Effector CD4-positive, alpha-beta T cell (primary cell): ENCODE results near the gene DRD2.

Experiments
- DNase-seq: peaks from one replicate; pipeline ENCODE4 v3.0.0-alpha.2; 2020

Gene DRD2

GRCh38 chr11:113440816-113441215 lies 34.4 kb downstream of the DRD2 start:
- DNase-seq, result no peak

DNA sequence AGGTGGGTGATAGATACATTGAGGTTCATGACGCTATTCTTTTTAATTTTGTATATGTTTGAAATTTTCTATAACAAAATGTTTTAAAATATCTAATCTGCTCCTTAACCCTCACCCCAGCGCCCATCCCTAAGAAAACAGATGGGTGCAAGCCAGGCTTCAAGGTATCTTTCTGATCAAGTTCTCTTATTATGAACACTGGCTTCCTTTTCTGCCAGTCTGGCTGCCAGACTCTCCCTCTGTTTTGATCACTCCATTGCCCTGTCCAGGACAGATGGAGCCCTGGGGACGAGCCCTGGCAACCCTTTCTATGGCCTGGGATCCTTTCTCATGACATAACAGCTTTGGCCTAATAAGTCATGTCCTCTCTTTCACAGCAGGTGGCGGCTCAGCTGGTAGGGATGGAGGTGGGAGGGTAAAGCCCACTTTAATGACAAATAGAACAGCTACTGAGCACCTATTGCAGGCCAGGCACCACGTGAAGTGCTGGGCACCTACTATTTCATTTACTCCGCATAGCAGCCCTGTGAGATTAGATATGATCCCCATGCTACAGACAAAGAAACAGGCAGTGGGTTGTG lies 38.4 kb downstream of the DRD2 start:
- no peak for DNase-seq

- DNase-seq, result no peak
Measured at GRCh38 chr11:113435190-113435968, 39.8 kb downstream of the DRD2 start.

DNA sequence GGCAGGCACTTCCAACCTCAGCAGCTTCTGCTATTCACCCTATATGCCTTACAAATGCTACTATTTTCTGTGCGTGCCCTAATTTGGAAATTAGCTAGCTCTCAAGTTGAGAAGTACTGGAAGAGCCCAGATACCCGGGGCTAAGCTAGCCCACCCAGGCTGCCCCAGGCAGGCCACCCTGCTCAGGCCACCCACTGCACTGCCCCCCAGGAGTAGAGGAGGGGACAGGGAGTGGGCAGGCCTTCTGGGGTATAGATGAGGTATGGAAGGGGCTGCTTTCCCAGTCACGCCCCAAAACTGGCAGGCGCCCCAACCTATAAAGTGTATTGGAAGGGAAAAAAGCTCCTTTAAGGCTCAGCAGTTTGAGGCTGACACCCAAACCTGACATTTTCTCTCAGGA lies 43.5 kb downstream of the DRD2 start:
- DNase-seq, result no peak

DNA sequence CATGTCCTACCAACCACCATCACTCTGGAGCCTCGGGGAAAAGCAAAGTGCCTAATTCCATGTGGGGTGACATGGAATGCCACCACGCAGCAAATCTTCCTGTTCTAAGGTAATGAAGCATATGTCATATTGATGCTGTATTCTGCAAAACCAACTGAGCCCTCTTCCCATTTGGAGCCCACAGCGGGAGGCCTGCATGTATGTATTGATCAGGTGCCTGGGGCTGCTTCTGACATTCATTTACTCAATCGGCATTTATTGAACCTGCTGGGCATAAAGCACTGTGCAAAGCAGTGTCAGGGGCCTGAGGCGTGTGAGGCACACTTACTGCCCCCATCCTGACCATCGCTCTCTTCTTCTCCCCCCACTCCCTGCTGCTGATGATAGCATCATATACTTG lies 48.5 kb downstream of the DRD2 start:
- DNase-seq, result no peak

GRCh38 chr11:113420808-113421207 lies 54.4 kb downstream of the DRD2 start:
- no peak for DNase-seq

GRCh38 chr11:113419454-113420003 lies 55.7 kb downstream of the DRD2 start:
- DNase-seq, result no peak

- DNase-seq, result no peak
Measured at GRCh38 chr11:113417428-113417827, 57.8 kb downstream of the DRD2 start.

DNA sequence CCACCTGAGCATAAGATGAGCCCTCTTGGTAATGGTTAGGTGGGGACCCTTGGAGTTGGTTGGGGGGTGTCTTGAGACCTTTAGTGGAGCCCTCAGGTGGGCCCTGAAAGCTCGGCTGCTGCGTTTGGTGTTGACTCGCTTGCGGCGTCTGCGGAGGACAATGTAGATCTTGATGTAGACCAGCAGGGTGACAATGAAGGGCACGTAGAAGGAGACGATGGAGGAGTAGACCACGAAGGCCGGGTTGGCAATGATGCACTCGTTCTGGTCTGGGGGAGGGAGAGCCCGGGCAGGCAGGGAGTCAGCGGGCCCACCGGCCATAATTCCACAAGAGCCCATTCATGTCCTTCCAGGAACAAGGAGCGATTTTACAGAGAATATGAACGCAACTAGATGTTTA lies 59.9 kb downstream of the DRD2 start:
- no peak for DNase-seq

- no peak for DNase-seq
Measured at GRCh38 chr11:113412675-113413074, 62.5 kb downstream of the DRD2 start.

DNA sequence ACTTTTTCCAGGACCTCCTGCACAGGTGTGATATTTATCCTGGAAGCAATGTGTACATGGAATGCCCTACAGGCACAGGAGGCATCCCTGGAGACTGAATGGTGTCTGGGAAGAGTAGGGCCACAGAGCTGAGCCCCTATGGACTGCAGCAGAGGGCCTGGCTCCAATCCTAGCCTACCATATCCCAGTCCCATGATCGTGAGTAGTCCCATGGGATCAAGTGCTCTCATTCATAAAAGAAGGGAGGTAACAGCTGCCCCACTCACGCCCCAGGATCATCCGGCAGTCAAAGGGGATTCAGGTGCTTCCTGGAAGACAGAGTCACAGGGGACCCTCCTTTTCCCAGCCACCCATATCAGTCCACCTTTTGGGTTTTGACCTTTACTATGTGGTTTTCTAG lies 63.7 kb downstream of the DRD2 start:
- no peak for DNase-seq

DNA sequence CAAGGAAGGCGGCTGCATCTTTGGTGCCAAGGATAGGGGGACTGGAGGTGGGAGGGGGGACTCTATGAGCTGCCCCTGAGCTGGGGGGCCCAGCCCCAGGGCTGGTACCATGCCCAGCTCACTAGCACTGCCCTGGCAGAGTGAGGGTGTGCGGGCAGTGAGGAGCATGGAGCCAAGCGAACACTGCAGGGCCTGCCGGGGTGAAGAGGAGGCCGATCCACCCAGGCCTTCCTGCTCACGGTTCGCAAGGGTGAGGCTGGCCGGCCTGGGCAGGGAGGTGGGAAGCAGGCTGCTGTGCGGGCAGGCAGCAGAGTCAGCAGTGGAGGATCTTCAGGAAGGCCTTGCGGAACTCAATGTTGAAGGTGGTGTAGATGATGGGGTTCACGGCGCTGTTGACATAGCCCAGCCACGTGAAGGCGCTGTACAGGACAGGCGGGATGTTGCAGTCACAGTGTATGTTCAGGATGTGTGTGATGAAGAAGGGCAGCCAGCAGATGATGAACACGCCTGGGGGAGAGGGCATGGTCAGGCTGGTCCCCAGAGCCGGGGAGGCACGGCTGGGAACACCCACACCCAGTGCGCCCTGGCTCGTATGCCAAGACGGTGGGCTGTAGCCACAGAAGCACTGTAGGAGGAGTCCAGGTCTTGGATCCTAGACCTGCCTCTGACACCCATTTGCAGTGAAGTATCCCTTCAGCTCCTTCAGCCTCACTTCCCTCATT lies 64.6 kb downstream of the DRD2 start:
- no peak for DNase-seq

DNA sequence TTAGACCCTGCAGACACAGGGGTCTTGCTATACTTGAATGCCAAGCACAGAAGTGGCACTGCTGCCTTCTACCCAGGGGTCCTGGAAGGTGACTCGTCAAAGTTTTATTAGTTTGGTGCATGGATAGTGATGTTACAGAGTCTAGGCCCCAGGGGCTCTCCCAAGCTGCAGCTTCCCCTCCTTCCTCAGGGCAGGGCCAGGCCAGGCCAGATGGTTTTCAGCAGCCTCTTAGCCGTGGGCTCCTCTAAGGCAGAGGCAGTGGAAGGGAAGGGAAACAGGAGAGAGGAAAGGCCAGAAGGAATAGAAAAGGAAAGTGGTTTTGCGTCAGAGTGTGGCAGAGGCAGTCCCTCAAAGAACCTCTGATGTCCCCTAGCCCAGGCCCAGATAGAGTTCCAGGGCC lies 65.7 kb downstream of the DRD2 start:
- DNase-seq, result no peak

DNA sequence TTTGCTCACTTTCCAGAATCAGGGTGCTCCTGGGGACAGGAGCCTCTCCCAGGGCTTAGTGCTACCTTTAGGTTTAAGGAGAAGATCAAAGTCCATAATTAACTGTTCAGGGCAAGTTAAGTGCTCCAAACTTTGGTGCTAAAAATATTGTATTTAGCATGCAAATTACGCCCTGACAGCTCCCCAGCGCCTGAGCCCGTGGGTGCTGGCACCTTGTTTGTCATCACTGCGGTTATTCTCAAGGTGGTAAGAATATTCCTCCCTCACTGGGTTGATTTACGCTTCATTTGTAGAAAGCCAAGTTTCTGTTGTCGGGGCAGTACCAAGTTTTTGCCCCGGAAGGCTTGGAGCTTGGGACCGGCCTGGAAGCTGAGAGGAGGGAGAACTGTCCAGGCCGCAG lies 66.3 kb downstream of the DRD2 start:
- no peak for DNase-seq

DNA sequence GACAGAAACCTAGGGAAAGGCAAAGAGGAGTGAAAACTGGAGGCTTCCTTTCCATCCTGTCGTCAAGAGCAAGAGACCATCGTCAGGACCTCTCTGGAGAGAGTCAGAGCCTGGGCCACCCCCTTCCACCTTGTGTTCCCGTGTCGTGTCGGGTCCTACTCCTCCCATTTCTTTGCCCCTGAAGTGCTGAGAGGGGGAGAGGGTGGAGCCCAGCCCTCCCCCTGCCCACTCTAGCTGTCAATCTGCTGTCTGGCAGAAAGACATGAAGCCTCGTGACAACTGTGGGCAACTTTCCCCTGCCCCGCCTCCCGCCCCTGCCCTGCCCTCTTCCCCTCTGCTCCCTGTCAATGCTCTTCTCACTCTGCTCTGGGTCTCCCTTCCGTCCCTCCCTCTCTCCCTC lies 67.0 kb downstream of the DRD2 start:
- no peak for DNase-seq

DNA sequence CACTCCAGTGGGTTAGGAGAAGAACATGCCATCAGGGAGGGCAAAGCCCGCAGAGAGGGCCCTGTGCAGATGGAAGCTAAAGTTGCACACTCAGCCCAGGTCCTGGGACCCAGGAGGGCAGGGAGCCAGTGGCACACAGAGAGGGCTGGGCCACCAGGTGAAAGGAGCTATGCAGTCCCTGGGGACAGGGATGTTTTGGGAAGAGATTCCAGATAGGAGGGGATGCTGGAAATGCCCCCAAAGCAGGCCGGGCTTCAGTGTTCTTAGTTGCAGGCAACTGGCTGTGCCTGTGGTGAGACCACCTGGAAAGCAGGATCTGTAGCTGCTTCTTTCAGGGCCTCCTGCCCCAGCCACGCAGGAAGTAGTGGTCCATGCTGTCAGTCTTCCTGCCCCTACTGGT lies 68.0 kb downstream of the DRD2 start:
- DNase-seq, result no peak

GRCh38 chr11:113405724-113406478 lies 69.3 kb downstream of the DRD2 start:
- DNase-seq, result no peak

- no peak for DNase-seq
Measured at GRCh38 chr11:113404859-113405430, 70.3 kb downstream of the DRD2 start.

GRCh38 chr11:113401718-113402117 lies 73.5 kb downstream of the DRD2 start:
- no peak for DNase-seq

DNA sequence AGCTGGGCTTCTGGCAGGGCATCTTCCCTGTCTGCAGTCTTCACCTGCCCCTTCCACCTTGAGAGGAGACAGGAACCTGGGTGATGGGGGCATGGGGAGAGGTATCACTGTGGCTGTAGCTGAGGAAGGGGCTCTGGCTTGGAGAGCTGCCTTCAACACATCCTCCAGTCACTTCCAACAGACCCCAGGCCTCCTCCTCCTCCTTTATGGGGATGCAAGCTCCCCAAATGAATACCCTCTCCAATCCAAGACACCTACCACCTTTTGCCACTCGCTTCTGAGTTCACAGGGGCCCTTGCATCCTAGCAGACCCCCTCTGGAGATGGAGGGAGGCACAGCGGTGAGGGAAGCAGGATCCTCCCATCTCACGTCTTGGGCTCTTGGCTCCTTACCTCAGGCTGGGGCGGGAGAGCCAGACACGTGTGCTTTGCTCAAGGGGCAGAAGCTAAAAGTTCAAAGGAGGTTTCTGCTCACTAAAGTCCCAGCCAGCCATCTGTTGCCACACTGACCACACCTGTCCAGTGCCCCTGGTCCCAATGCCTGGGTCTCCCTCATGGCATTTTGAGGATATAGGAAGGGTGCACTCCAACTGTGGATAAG lies 74.5 kb downstream of the DRD2 start:
- DNase-seq, result no peak

DNA sequence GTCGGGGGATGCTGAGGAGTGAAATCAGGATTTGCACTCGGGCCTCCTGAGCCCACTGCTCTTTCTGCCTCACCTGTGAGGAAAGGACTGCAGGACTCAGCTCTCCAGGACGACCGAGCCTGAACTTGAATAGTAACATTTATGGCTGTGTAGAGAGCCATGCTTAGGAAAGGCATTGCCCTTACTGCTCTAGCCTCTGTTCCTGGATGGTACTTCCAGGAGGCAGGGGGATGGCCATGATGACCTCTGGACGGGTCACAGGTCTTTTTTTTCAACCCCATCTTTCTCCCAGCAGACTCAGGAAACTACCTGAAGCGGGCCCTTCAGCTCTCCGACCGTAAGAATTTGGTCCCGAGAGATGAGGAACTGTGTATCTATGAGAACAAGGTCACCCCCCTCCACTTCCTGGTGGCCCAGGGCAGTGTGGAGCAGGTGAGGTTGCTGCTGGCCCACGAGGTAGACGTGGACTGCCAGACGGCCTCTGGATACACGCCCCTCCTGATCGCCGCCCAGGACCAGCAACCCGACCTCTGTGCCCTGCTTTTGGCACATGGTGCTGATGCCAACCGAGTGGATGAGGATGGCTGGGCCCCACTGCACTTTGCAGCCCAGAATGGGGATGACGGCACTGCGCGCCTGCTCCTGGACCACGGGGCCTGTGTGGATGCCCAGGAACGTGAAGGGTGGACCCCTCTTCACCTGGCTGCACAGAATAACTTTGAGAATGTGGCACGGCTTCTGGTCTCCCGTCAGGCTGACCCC lies 76.3 kb downstream of the DRD2 start:
- DNase-seq, result no peak

DNA sequence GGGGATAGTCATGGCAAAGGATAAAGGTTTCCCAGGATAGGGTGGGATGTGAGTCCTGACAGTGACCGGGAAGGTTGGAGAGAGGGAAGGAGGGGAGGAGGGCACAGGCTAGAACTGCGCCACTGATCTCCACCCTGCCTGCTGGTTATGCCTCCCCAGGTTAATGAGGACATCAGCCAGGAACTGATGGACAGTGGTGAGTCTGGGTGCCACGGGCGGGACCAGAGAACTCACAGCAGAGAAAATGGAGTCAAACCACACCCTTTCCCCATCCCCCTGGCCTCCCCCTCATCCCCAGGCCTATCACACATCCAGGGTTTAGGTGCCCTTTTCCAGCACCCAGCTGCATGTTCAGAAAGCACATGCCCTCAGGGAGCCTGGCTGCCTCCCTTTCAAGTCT lies 77.4 kb downstream of the DRD2 start:
- no peak for DNase-seq
